Mesenchymal stem cell (in vitro differentiated cells and primary cell): ENCODE measurements around the gene RRP15.

Experiments used
- DNase-seq: peaks from one replicate; pipeline ENCODE4 v3.0.0-alpha.2; 2013
- H2AFZ ChIP-seq: one replicate; pipeline ENCODE4 v1.6.1; 2013; ENCODE audit warnings: low read depth, mild to moderate bottlenecking, control low read depth, inconsistent platforms, low read length, moderate library complexity
- H2AK5ac ChIP-seq: 2 replicates; pipeline ENCODE4 v1.6.1; 2013; ENCODE audit warnings: low read length, moderate library complexity, mild to moderate bottlenecking, inconsistent platforms; ENCODE audit not compliant: severe bottlenecking
- H2BK120ac ChIP-seq: one replicate; pipeline ENCODE4 v1.6.1; 2013; ENCODE audit warnings: low read depth, mild to moderate bottlenecking, inconsistent platforms, low read length, moderate library complexity
- H2BK12ac ChIP-seq, 2 experiments: one replicate each; pipeline ENCODE4 v1.6.1; 2013; ENCODE audit warnings: inconsistent platforms in 2 of 2, low read length in 2 of 2, mild to moderate bottlenecking in 2 of 2, moderate library complexity in 2 of 2, control low read depth in 1 of 2
- H2BK15ac ChIP-seq: one replicate; pipeline ENCODE4 v1.6.1; 2013; ENCODE audit warnings: mild to moderate bottlenecking, low read depth, inconsistent platforms; ENCODE audit not compliant: poor library complexity, severe bottlenecking
- H2BK5ac ChIP-seq: 2 replicates; pipeline ENCODE4 v1.6.1; 2013; ENCODE audit warnings: low read depth, mild to moderate bottlenecking, low read length, control low read depth, inconsistent platforms; ENCODE audit not compliant: poor library complexity, severe bottlenecking
- H3K14ac ChIP-seq, 2 experiments: one replicate each; pipeline ENCODE4 v1.6.1; 2013; ENCODE audit warnings: inconsistent platforms in 2 of 2, low read length in 2 of 2, control low read depth in 1 of 2, mild to moderate bottlenecking in 1 of 2, moderate library complexity in 1 of 2
- H3K18ac ChIP-seq, 2 experiments: one replicate each; pipeline ENCODE4 v1.6.1; 2013; ENCODE audit warnings: inconsistent platforms in 2 of 2, low read length in 2 of 2, control low read depth in 1 of 2, low read depth in 1 of 2, mild to moderate bottlenecking in 1 of 2
- H3K23ac ChIP-seq, 2 experiments: one replicate each; pipeline ENCODE4 v1.6.1; 2013; ENCODE audit warnings: inconsistent platforms in 2 of 2, low read length in 2 of 2, mild to moderate bottlenecking in 2 of 2, moderate library complexity in 2 of 2, control low read depth in 1 of 2
- H3K27ac ChIP-seq: 2 replicates; pipeline ENCODE4 v1.5.1; 2013; ENCODE audit warnings: mild to moderate bottlenecking, moderate library complexity, low read length, control low read depth, inconsistent platforms; ENCODE audit not compliant: poor library complexity, severe bottlenecking
- H3K27me3 ChIP-seq, 2 experiments: 2 replicates each; pipeline versions ENCODE4 v1.6.1 to v1.7.0; 2013; ENCODE audit warnings: low read length in 2 of 2, mild to moderate bottlenecking in 2 of 2, moderate library complexity in 2 of 2, control low read depth in 1 of 2, inconsistent platforms in 1 of 2; ENCODE audit not compliant: control insufficient read depth in 1 of 2, insufficient read depth in 1 of 2
- H3K36me3 ChIP-seq, 2 experiments: 2 replicates each; pipeline versions ENCODE4 v1.6.1 to v1.7.0; 2013; ENCODE audit warnings: low read length in 2 of 2, control low read depth in 1 of 2, inconsistent platforms in 1 of 2, low read depth in 1 of 2, mild to moderate bottlenecking in 1 of 2; ENCODE audit not compliant: insufficient read depth in 2 of 2, control insufficient read depth in 1 of 2
- H3K4ac ChIP-seq, 2 experiments: one replicate each; pipeline ENCODE4 v1.6.1; 2013; ENCODE audit warnings: inconsistent platforms in 2 of 2, low read length in 2 of 2, mild to moderate bottlenecking in 2 of 2, moderate library complexity in 2 of 2, control low read depth in 1 of 2, low read depth in 1 of 2
- H3K4me1 ChIP-seq: 2 replicates; pipeline ENCODE4 v1.6.1; 2013; ENCODE audit warnings: low read depth, low read length, control low read depth; ENCODE audit not compliant: control insufficient read depth, insufficient read depth
- H3K4me2 ChIP-seq: 2 replicates; pipeline ENCODE4 v1.6.1; 2013; ENCODE audit warnings: low read length, mild to moderate bottlenecking, inconsistent platforms; ENCODE audit not compliant: poor library complexity, severe bottlenecking
- H3K4me3 ChIP-seq, 2 experiments: 2 replicates each; pipeline versions ENCODE4 v1.5.1 to v1.7.0; 2013; ENCODE audit warnings: low read length in 2 of 2, mild to moderate bottlenecking in 2 of 2, control low read depth in 1 of 2, low read depth in 1 of 2; ENCODE audit not compliant: insufficient read depth in 1 of 2
- H3K79me1 ChIP-seq: replicated peaks from 2 replicates; pipeline ENCODE4 v1.6.1; 2013; ENCODE audit warnings: mild to moderate bottlenecking, control low read depth, low read length, inconsistent platforms; ENCODE audit not compliant: poor library complexity, severe bottlenecking
- H3K9ac ChIP-seq: 2 replicates; pipeline ENCODE4 v1.7.0; 2013; ENCODE audit warnings: mild to moderate bottlenecking, low read length, moderate library complexity
- H3K9me3 ChIP-seq: 2 replicates; pipeline ENCODE4 v1.7.0; 2013; ENCODE audit warnings: mild to moderate bottlenecking, low read length; ENCODE audit not compliant: control insufficient read depth
- H4K8ac ChIP-seq: one replicate; pipeline ENCODE4 v1.6.1; 2013; ENCODE audit warnings: inconsistent platforms, mild to moderate bottlenecking, low read length, moderate library complexity
- H4K91ac ChIP-seq: one replicate; pipeline ENCODE4 v1.6.1; 2013; ENCODE audit warnings: mild to moderate bottlenecking, low read length, inconsistent platforms
- WGBS: methylation state at CpG from one replicate; pipeline ENCODE4 v1.1.7; 2013; ENCODE audit warnings: mixed read lengths; 5-methylcytosine and 5-hydroxymethylcytosine counted together

RRP15 gene

DNA sequence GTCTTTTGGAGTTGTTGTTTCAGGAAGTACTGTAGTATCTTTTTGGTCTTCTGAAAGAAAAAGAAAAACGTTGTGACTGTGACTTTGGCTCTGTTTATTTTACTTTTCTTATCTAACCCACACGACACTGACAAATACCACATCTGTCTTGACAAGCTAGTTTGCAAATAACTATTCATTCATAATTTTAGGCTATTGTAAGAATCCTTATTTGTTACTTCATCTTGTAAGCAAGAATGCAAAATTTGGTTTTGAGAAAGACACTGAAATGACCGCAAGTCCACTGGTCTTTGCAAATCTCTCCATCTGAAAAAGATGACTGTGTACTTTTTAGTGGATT lies 72.8 kb downstream of the RRP15 start:
- H3K36me3 ChIP-seq = peaks cover 0 to 23% of the 10 kb centered on the region in 2 experiments
- H2BK120ac ChIP-seq = no peak overlapping the region
- H2BK12ac ChIP-seq = no peak overlapping the region
- H2AK5ac ChIP-seq = no peak overlapping the region
- no peak overlapping the region for H4K91ac ChIP-seq
- H2AFZ ChIP-seq = no peak overlapping the region
- H3K4me1 ChIP-seq = peaks cover 21% of the 10 kb centered on the region
- H3K14ac ChIP-seq = no peak overlapping the region
- H3K9me3 ChIP-seq = no peaks in the 10 kb centered on the region
- peaks cover 5% of the 10 kb centered on the region for H3K79me1 ChIP-seq
- H3K9ac ChIP-seq = no peak overlapping the region
- no peak overlapping the region for H3K4me2 ChIP-seq
- no peak overlapping the region for H3K4me3 ChIP-seq
- no peaks in the 10 kb centered on the region for H3K27me3 ChIP-seq
- no peak overlapping the region for H3K18ac ChIP-seq
- 100% methylated on average over 1 of the region's 3 CpGs for WGBS
- no peak overlapping the region for H2BK15ac ChIP-seq
- H2BK5ac ChIP-seq = no peak overlapping the region
- H3K27ac ChIP-seq = no peak overlapping the region
- H4K8ac ChIP-seq = no peak overlapping the region
- no peak overlapping the region for H3K4ac ChIP-seq
- no peak for DNase-seq
- H3K23ac ChIP-seq = no peak overlapping the region

DNA sequence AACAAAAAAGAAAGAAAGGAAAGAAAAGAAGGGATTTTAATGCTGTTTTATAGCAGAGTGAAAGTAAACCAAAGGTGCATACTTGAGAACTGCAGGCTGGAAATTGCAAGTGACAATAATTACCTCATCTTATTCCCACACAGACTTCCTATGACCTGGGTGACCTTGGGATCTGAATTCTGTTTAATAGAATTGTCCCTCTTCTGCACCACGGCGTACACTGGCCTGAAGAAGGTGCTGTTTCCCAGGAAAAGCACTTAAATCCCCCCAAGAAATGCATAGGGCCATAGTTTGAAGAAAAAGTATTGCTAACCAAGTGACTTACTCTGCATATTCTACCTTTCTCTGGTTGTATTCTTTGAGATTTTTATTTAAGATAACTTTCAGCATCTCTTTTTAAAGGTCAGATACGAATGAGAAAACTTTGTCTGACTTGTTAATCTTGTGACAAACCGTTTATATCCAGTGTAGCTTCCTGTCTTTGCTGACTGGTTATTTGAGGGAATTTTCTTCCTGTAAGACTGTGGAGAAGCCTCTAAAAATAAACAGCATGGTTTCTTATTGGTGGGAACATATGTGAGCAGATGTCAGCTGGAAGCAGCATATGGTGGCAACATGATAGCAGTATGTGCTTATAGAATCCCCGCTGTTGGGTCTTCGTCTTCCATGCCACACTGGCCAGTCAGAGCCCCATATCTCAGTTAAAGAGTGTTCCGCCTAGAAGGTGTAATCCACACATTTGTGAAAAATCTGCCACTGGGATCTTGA lies 76.4 kb downstream of the RRP15 start:
- H2BK15ac ChIP-seq = no peak overlapping the region
- H4K8ac ChIP-seq = peak overlapping the region; percentile 19
- H3K36me3 ChIP-seq = peaks cover 0 to 26% of the 10 kb centered on the region in 2 experiments
- no peak overlapping the region for H2BK5ac ChIP-seq
- H2AFZ ChIP-seq = no peak overlapping the region
- peak; percentile 73 for DNase-seq
- H3K18ac ChIP-seq = peak overlapping the region; percentile 9 to 76
- H3K27me3 ChIP-seq = no peaks in the 10 kb centered on the region
- no peak overlapping the region for H3K14ac ChIP-seq
- H3K27ac ChIP-seq = peak overlapping the region; percentile 49
- H3K4ac ChIP-seq = no peak overlapping the region
- H4K91ac ChIP-seq = no peak overlapping the region
- H2BK12ac ChIP-seq = peak overlapping the region in 1 of 2 experiments; percentile 63
- no peak overlapping the region for H3K23ac ChIP-seq
- no peak overlapping the region for H3K4me3 ChIP-seq
- H3K4me2 ChIP-seq = no peak overlapping the region
- H3K9me3 ChIP-seq = no peaks in the 10 kb centered on the region
- H3K79me1 ChIP-seq = peaks cover 4% of the 10 kb centered on the region
- H3K4me1 ChIP-seq = peaks cover 23% of the 10 kb centered on the region
- peak overlapping the region; percentile 94 for H2AK5ac ChIP-seq
- 57% methylated on average over 5 of the region's 7 CpGs for WGBS
- no peak overlapping the region for H2BK120ac ChIP-seq
- no peak overlapping the region for H3K9ac ChIP-seq

DNA sequence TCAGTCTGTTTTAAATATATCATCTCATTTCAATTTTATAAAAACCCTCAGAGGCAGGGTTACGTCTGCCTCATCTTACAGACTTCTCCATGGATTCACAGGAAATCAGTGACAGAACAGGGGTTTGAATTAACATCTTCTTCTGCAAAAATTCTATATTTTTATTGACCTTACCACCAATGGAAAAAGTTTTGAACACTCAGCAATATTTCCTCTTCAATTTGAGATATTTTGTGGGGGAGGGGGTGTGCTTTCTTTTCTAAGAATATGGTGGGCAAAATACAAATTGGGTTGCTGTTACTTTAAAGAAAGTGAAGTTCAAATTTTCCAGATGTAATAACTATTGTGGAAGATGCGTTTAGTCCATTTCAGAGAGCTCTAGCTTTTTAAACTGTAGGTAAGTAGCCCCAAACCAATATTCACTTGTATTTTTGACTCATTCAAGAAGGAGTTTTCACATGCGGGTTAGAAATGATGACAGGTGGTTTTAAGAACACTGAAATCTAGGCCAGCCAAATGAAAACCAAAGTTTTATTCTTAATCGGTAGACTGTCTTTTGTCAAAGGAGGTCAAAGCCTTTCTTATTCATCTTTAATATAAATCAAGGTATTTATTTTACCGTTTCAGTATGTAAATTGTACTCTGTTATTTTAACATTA lies 77.5 kb downstream of the RRP15 start:
- peak overlapping the region; percentile 8 for H3K27ac ChIP-seq
- no peak overlapping the region for H3K14ac ChIP-seq
- H3K79me1 ChIP-seq = peaks cover 4% of the 10 kb centered on the region
- peaks cover 0 to 20% of the 10 kb centered on the region in 2 experiments for H3K36me3 ChIP-seq
- no peak overlapping the region for H2BK15ac ChIP-seq
- H2BK120ac ChIP-seq = no peak overlapping the region
- H2BK5ac ChIP-seq = no peak overlapping the region
- no peak overlapping the region for H3K4ac ChIP-seq
- 100% methylated on average over 3 of the region's 5 CpGs for WGBS
- no peak overlapping the region for H3K18ac ChIP-seq
- H3K4me3 ChIP-seq = no peak overlapping the region
- H3K23ac ChIP-seq = no peak overlapping the region
- no peak overlapping the region for H4K8ac ChIP-seq
- H2AFZ ChIP-seq = no peak overlapping the region
- H2AK5ac ChIP-seq = no peak overlapping the region
- no peak overlapping the region for H3K4me2 ChIP-seq
- no peaks in the 10 kb centered on the region for H3K9me3 ChIP-seq
- H2BK12ac ChIP-seq = peak overlapping the region in 1 of 2 experiments; percentile 45
- H3K9ac ChIP-seq = no peak overlapping the region
- H3K27me3 ChIP-seq = no peaks in the 10 kb centered on the region
- H3K4me1 ChIP-seq = peaks cover 20% of the 10 kb centered on the region
- no peak overlapping the region for H4K91ac ChIP-seq
- no peak for DNase-seq

DNA sequence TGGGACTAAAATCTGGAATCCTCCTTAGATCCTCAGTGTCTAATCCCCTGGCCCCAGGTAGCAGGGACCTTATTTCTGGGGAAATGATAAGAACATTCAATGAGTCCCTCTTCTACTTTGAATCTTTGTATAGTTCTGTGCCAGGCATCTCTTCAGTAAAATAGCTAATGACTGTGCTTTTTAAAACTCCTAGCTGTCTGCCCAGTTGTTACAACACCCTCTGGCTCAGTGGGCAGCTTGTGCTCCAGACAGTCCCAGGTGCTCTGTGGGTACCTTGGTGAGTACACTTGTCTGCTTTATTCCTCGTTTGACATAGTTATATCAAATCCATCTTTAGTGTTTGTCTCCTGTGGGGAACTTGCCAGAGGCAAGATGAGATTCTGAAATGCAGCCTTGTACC lies 78.0 kb downstream of the RRP15 start:
- no peak overlapping the region for H3K4me3 ChIP-seq
- H3K9ac ChIP-seq = no peak overlapping the region
- peaks cover 25% of the 10 kb centered on the region for H3K4me1 ChIP-seq
- no peak overlapping the region for H2BK12ac ChIP-seq
- H2AFZ ChIP-seq = no peak overlapping the region
- no peak overlapping the region for H3K18ac ChIP-seq
- no peak overlapping the region for H4K8ac ChIP-seq
- H4K91ac ChIP-seq = no peak overlapping the region
- no peak overlapping the region for H3K23ac ChIP-seq
- peak overlapping the region; percentile 25 for H3K27ac ChIP-seq
- peaks cover 4% of the 10 kb centered on the region for H3K79me1 ChIP-seq
- H3K9me3 ChIP-seq = no peaks in the 10 kb centered on the region
- no peak for DNase-seq
- H3K4me2 ChIP-seq = no peak overlapping the region
- H3K14ac ChIP-seq = no peak overlapping the region
- peaks cover 0 to 24% of the 10 kb centered on the region in 2 experiments for H3K36me3 ChIP-seq
- H2AK5ac ChIP-seq = peak overlapping the region; percentile 94
- H3K27me3 ChIP-seq = no peaks in the 10 kb centered on the region
- H3K4ac ChIP-seq = peak overlapping the region in 1 of 2 experiments; percentile 24
- no peak overlapping the region for H2BK15ac ChIP-seq
- H2BK5ac ChIP-seq = no peak overlapping the region
- WGBS = 100% methylated on average over 1 of the region's 1 CpG
- H2BK120ac ChIP-seq = no peak overlapping the region
